Activated T-cell treated with anti-CD3 and anti-CD28 coated beads, Interleukin-2, amount 50 U/mL, for 4 hours (primary cell): ENCODE results near the gene HK1. TPM values are rescaled to one million over a fixed set of nuclear protein-coding genes. Genes with fewer than 3 reads are reported as not detected.

ENCODE experiments used
- ATAC-seq, 2 donors: fragments of 200-7000 bp; cut with Tn5 transposase; one replicate each; pipeline ENCODE4 v1.10.0; 2021
- DNase-seq: peaks from one replicate; pipeline ENCODE4 v3.0.0-alpha.2; 2020
- H3K27me3 Mint-ChIP-seq: one replicate; pipeline ENCODE4 v1.8.0; 2021; ENCODE audit warnings: low read depth, mixed read lengths
- H3K36me3 Mint-ChIP-seq: one replicate; pipeline ENCODE4 v1.8.0; 2022; ENCODE audit warnings: mixed read lengths; ENCODE audit not compliant: insufficient read depth
- H3K4me1 Mint-ChIP-seq: one replicate; pipeline ENCODE4 v1.8.0; 2021; ENCODE audit warnings: low read depth, mixed read lengths
- H3K4me3 Mint-ChIP-seq: one replicate; pipeline ENCODE4 v1.8.0; 2021; ENCODE audit warnings: mild to moderate bottlenecking, moderate library complexity, mixed read lengths
- H3K9me3 Mint-ChIP-seq: one replicate; pipeline ENCODE4 v1.8.0; 2021; ENCODE audit warnings: mixed read lengths
- total RNA-seq, 3 donors: library from RNA; stranded (reverse); gene quantifications; one replicate each; pipeline ENCODE4 v1.2.1, GENCODE V29; 2021

HK1 gene
- total RNA-seq, 3 donors from 2014 or later = 147 to 169 (median 165) TPM

- Mint-ChIP-seq H3K36me3 (peaks cover 19% of the 10 kb centered on the region), H3K4me3 (no peak overlapping the region), H3K4me1 (peaks cover 77% of the 10 kb centered on the region), H3K9me3 (no peaks in the 10 kb centered on the region), H3K27me3 (no peaks in the 10 kb centered on the region)
- ATAC-seq (no peak), DNase-seq (no peak)
These were observed 70.7 kb downstream of the HK1 start for GRCh38 chr10:69348816-69349541.

GRCh38 chr10:69349542-69349888 is 71.2 kb downstream of the HK1 start:
- H3K36me3 Mint-ChIP-seq = peaks cover 20% of the 10 kb centered on the region
- DNase-seq (no peak), ATAC-seq (no peak)
- H3K4me3 Mint-ChIP-seq = no peak overlapping the region
- H3K27me3 Mint-ChIP-seq = no peaks in the 10 kb centered on the region
- peaks cover 77% of the 10 kb centered on the region for H3K4me1 Mint-ChIP-seq
- H3K9me3 Mint-ChIP-seq = no peaks in the 10 kb centered on the region

DNA sequence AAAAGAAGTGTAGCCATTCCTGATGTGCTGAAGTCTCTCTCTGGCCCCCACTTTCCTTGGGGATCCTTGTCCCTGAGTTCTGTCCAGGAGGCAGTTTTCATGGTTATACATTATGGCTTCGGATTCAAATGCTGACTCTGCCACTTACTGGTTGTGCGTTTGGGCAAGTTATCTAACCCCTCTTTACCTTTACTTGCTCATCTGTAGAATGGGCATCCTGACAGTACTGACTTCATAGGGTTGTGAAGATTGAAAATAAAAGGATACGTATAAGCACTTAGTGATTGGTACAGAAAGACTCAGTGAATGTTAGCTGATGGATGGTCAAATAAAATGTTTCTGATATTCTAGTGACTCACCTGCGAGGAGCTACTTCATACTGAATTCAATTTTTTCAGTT is 73.3 kb downstream of the HK1 start:
- peaks cover 59% of the 10 kb centered on the region for H3K4me1 Mint-ChIP-seq
- no peaks in the 10 kb centered on the region for H3K27me3 Mint-ChIP-seq
- H3K4me3 Mint-ChIP-seq = no peak overlapping the region
- DNase-seq (no peak), ATAC-seq (no peak)
- no peaks in the 10 kb centered on the region for H3K9me3 Mint-ChIP-seq
- H3K36me3 Mint-ChIP-seq = peaks cover 17% of the 10 kb centered on the region

GRCh38 chr10:69352569-69353264 is 74.4 kb downstream of the HK1 start:
- no peak for ATAC-seq

GRCh38 chr10:69353977-69354635 is 75.8 kb downstream of the HK1 start:
- ATAC-seq (peak; percentile 70 to 71), DNase-seq (no peak)
- Mint-ChIP-seq H3K4me3 (no peak overlapping the region), H3K36me3 (peaks cover 9% of the 10 kb centered on the region), H3K4me1 (peaks cover 50% of the 10 kb centered on the region), H3K9me3 (no peaks in the 10 kb centered on the region), H3K27me3 (no peaks in the 10 kb centered on the region)

More at GRCh38 chr10:69352569-69353264, 74.4 kb downstream of the HK1 start:
- Mint-ChIP-seq H3K9me3 (no peaks in the 10 kb centered on the region), H3K4me1 (peaks cover 53% of the 10 kb centered on the region), H3K36me3 (peaks cover 15% of the 10 kb centered on the region), H3K4me3 (no peak overlapping the region), H3K27me3 (no peaks in the 10 kb centered on the region)
- DNase-seq = no peak

GRCh38 chr10:69356187-69356586 is 77.9 kb downstream of the HK1 start:
- ATAC-seq (no peak), DNase-seq (no peak)
- Mint-ChIP-seq H3K27me3 (no peaks in the 10 kb centered on the region), H3K4me1 (peaks cover 54% of the 10 kb centered on the region), H3K9me3 (no peaks in the 10 kb centered on the region), H3K36me3 (peaks cover 12% of the 10 kb centered on the region), H3K4me3 (no peak overlapping the region)

GRCh38 chr10:69358148-69358795 is 80.0 kb downstream of the HK1 start:
- ATAC-seq = no peak
- Mint-ChIP-seq H3K36me3 (peaks cover 19% of the 10 kb centered on the region), H3K9me3 (no peaks in the 10 kb centered on the region), H3K27me3 (no peaks in the 10 kb centered on the region), H3K4me3 (no peak overlapping the region), H3K4me1 (peaks cover 60% of the 10 kb centered on the region)
- DNase-seq = no peak

GRCh38 chr10:69359148-69359547 is 80.9 kb downstream of the HK1 start:
- Mint-ChIP-seq H3K9me3 (no peaks in the 10 kb centered on the region), H3K4me1 (peaks cover 60% of the 10 kb centered on the region), H3K36me3 (peaks cover 18% of the 10 kb centered on the region), H3K27me3 (no peaks in the 10 kb centered on the region), H3K4me3 (peak overlapping the region; percentile 9)
- ATAC-seq (peak in 1 of 2 donors; percentile 29), DNase-seq (no peak)

GRCh38 chr10:69359594-69359993 is 81.3 kb downstream of the HK1 start:
- peaks cover 57% of the 10 kb centered on the region for H3K4me1 Mint-ChIP-seq
- H3K9me3 Mint-ChIP-seq = no peaks in the 10 kb centered on the region
- H3K4me3 Mint-ChIP-seq = peak overlapping the region; percentile 17
- H3K36me3 Mint-ChIP-seq = peaks cover 17% of the 10 kb centered on the region
- DNase-seq (no peak), ATAC-seq (peak; percentile 59 to 77)
- no peaks in the 10 kb centered on the region for H3K27me3 Mint-ChIP-seq

GRCh38 chr10:69360485-69361302 is 82.4 kb downstream of the HK1 start:
- Mint-ChIP-seq H3K9me3 (no peaks in the 10 kb centered on the region), H3K27me3 (no peaks in the 10 kb centered on the region), H3K4me3 (no peak overlapping the region), H3K4me1 (peaks cover 57% of the 10 kb centered on the region), H3K36me3 (peaks cover 26% of the 10 kb centered on the region)
- no peak for DNase-seq
- no peak for ATAC-seq

- Mint-ChIP-seq H3K27me3 (no peaks in the 10 kb centered on the region), H3K9me3 (no peaks in the 10 kb centered on the region), H3K4me1 (peaks cover 57% of the 10 kb centered on the region), H3K4me3 (no peak overlapping the region), H3K36me3 (peaks cover 26% of the 10 kb centered on the region)
- DNase-seq (no peak), ATAC-seq (no peak)
These were observed 83.0 kb downstream of the HK1 start for GRCh38 chr10:69361303-69361614.

GRCh38 chr10:69362471-69362954 is 84.2 kb downstream of the HK1 start:
- no peak overlapping the region for H3K4me3 Mint-ChIP-seq
- H3K27me3 Mint-ChIP-seq = no peaks in the 10 kb centered on the region
- ATAC-seq (no peak), DNase-seq (no peak)
- H3K36me3 Mint-ChIP-seq = peaks cover 29% of the 10 kb centered on the region
- H3K4me1 Mint-ChIP-seq = peaks cover 57% of the 10 kb centered on the region
- no peaks in the 10 kb centered on the region for H3K9me3 Mint-ChIP-seq

DNA sequence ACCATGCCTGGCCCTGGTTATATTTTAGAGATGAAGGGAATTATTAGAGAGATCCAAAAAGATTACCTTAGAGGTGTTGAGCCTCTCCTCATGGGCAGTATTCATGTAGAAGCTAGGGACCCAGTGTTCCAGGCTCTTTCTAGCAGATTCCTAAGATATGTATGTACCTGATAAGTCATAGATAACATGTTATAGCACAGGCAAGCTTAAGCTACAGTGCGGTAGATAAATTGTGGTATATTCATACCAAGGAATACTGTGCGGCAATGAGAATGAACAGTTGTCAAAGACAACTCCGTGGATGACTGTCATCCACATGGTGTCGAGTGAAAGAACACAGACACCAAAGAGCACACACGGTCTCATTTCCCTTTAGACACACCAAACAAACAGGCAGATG is 85.4 kb downstream of the HK1 start:
- no peak for DNase-seq
- no peaks in the 10 kb centered on the region for H3K27me3 Mint-ChIP-seq
- H3K4me3 Mint-ChIP-seq = no peak overlapping the region
- H3K36me3 Mint-ChIP-seq = peaks cover 36% of the 10 kb centered on the region
- no peak for ATAC-seq
- no peaks in the 10 kb centered on the region for H3K9me3 Mint-ChIP-seq
- peaks cover 49% of the 10 kb centered on the region for H3K4me1 Mint-ChIP-seq
